A673 (cell line): ENCODE results near the gene HDAC7.

Experiments used
- EZH2 ChIP-seq: fragments of 200-600 bp; sonication (generic); IDR thresholded peaks from 2 replicates; pipeline ENCODE4 v1.6.1; 2017; ENCODE audit warnings: borderline replicate concordance, low read depth, mild to moderate bottlenecking, mixed read lengths, antibody characterized with exemption, low read length; ENCODE audit not compliant: poor library complexity, severe bottlenecking
- TF ChIP-seq, protein P1 (sequence below): fragments of 300-800, 200-600 bp; sonication (generic); conservative IDR thresholded peaks from 2 replicates; pipeline ENCODE4 v1.5.1; 2017; ENCODE audit warnings: low read depth, mild to moderate bottlenecking, antibody characterized with exemption, low read length, moderate library complexity, mixed read lengths

- TF ChIP-seq, protein P1, sequence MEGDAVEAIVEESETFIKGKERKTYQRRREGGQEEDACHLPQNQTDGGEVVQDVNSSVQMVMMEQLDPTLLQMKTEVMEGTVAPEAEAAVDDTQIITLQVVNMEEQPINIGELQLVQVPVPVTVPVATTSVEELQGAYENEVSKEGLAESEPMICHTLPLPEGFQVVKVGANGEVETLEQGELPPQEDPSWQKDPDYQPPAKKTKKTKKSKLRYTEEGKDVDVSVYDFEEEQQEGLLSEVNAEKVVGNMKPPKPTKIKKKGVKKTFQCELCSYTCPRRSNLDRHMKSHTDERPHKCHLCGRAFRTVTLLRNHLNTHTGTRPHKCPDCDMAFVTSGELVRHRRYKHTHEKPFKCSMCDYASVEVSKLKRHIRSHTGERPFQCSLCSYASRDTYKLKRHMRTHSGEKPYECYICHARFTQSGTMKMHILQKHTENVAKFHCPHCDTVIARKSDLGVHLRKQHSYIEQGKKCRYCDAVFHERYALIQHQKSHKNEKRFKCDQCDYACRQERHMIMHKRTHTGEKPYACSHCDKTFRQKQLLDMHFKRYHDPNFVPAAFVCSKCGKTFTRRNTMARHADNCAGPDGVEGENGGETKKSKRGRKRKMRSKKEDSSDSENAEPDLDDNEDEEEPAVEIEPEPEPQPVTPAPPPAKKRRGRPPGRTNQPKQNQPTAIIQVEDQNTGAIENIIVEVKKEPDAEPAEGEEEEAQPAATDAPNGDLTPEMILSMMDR: no peak
- no peak for TF ChIP-seq EZH2
Observed at GRCh38 chr12:47768323-47768811, 51.3 kb downstream of the HDAC7 start.
